HepG2 (cell line): Measurements from ENCODE around the gene NEURL3. TPM values are rescaled to one million over a fixed set of nuclear protein-coding genes. Genes with fewer than 3 reads are reported as not detected.

Experiments
- ATAC-seq: fragments of 200-7000 bp; cut with Tn5 transposase; 3 replicates; pipeline ENCODE4 v1.9.1; 2020; ENCODE audit warnings: mild to moderate bottlenecking, moderate library complexity
- BruUV-seq: library from RNA; stranded (reverse); fragments of 400-500 nt; replicated peaks from 2 replicates; lab custom pipeline; 2021; lab: Mats Ljungman, UMichigan
- CTCF ChIA-PET: fragments of 300-600 bp; formaldehyde crosslinking; extraction: SDS; loops from one replicate; lab custom pipeline; 2021; ENCODE audit warnings: low total read pairs, inconsistent platforms, low intra/inter-chr PET ratio; lab: Yijun Ruan, JAX
- POLR2A ChIA-PET: fragments of 350-600 bp; sonication (Branson Sonifier 250); formaldehyde crosslinking; loops from one replicate; lab custom pipeline; 2020; ENCODE audit warnings: antibody characterized with exemption, inconsistent platforms; lab: Yijun Ruan, JAX
- DNase-seq: peaks from one replicate; pipeline ENCODE4 v3.0.0-alpha.2; 2015; ENCODE audit warnings: low spot score
- FAIRE-seq: peaks from 3 replicates; lab custom pipeline; 2011; peaks lifted over from hg19 to GRCh38; lab: Jason Lieb, UNC
- H2AFZ ChIP-seq: one replicate; pipeline ENCODE4 v1.6.1; 2011; ENCODE audit warnings: low read length, inconsistent platforms
- H3K27ac ChIP-seq: fragments of 300-600 bp; 3 replicates; pipeline ENCODE4 v1.8.0; 2011; ENCODE audit warnings: mixed run types, mild to moderate bottlenecking, mixed read lengths, low read length, inconsistent platforms; ENCODE audit not compliant: insufficient read depth; ENCODE audit errors: extremely low read length
- H3K27me3 ChIP-seq, 2 experiments: fragments of 200-600 bp in 1 of 2; 2 replicates in 1 of 2; 3 replicates in 1 of 2; pipeline versions ENCODE4 v1.6.0 to v1.8.0; 2011; ENCODE audit warnings: low read length in 2 of 2, mild to moderate bottlenecking in 2 of 2, moderate library complexity in 2 of 2, inconsistent platforms in 1 of 2; ENCODE audit not compliant: insufficient read depth in 2 of 2, control insufficient read depth in 1 of 2
- H3K36me3 ChIP-seq, 2 experiments: fragments of 200-600 bp in 1 of 2; replicated peaks in 1 of 2; 2 replicates in 1 of 2; 3 replicates in 1 of 2; pipeline versions ENCODE4 v1.5.1 to v1.8.0; 2011; ENCODE audit warnings: low read length in 2 of 2, inconsistent platforms in 1 of 2; ENCODE audit not compliant: insufficient read depth in 2 of 2, control insufficient read depth in 1 of 2
- H3K4me1 ChIP-seq: 2 replicates; pipeline ENCODE4 v1.5.1; 2012; ENCODE audit warnings: low read length, inconsistent platforms; ENCODE audit not compliant: insufficient read depth
- H3K4me2 ChIP-seq: 2 replicates; pipeline ENCODE4 v1.6.0; 2011; ENCODE audit warnings: low read depth, low read length, inconsistent platforms
- H3K4me3 ChIP-seq, 3 experiments: fragments of 200-600 bp in 1 of 3; sonication (generic), shearing (Covaris generic) in 1 of 3; replicated peaks in 1 of 3; 2 replicates each; pipeline ENCODE4 v1.5.1; 2011 to 2016; ENCODE audit warnings: low read length in 3 of 3, inconsistent platforms in 2 of 3, low read depth in 2 of 3, mild to moderate bottlenecking in 2 of 3, control low read depth in 1 of 3, mixed read lengths in 1 of 3; ENCODE audit not compliant: insufficient read depth in 1 of 3
- H3K79me2 ChIP-seq: one replicate; pipeline ENCODE4 v1.6.1; 2011; ENCODE audit warnings: low read length, inconsistent platforms; ENCODE audit not compliant: insufficient read depth
- H3K9ac ChIP-seq: 2 replicates; pipeline ENCODE4 v1.6.0; 2011; ENCODE audit warnings: mild to moderate bottlenecking, low read depth, low read length, inconsistent platforms; ENCODE audit not compliant: insufficient read depth
- H3K9me3 ChIP-seq: 2 replicates; pipeline ENCODE4 v1.5.1; 2012; ENCODE audit warnings: mild to moderate bottlenecking, low read length
- H4K20me1 ChIP-seq: 2 replicates; pipeline ENCODE4 v1.6.0; 2011; ENCODE audit warnings: inconsistent platforms, mild to moderate bottlenecking, low read length, moderate library complexity; ENCODE audit not compliant: insufficient read depth
- EED ChIP-seq: sonication (generic); formaldehyde crosslinking; IDR thresholded peaks from 2 replicates; pipeline ENCODE4 v1.5.0; 2020; ENCODE audit warnings: mild to moderate bottlenecking, missing genetic modification reagents
- MTA3 ChIP-seq: sonication (generic); formaldehyde crosslinking; IDR thresholded peaks from 2 replicates; pipeline ENCODE4 v1.4.0; 2020; ENCODE audit warnings: missing genetic modification reagents
- ZBTB38 ChIP-seq: sonication (generic); formaldehyde crosslinking; IDR thresholded peaks from 2 replicates; pipeline ENCODE4 v1.5.1; 2020; ENCODE audit warnings: mild to moderate bottlenecking, missing genetic modification reagents
- ZHX1 ChIP-seq: sonication (generic); formaldehyde crosslinking; IDR thresholded peaks from 2 replicates; pipeline ENCODE4 v1.8.1; 2022; ENCODE audit warnings: low read depth, mild to moderate bottlenecking, missing genetic modification reagents
- ZNF605 ChIP-seq: sonication (generic); formaldehyde crosslinking; IDR thresholded peaks from 2 replicates; pipeline ENCODE4 v1.8.0; 2022; ENCODE audit warnings: mild to moderate bottlenecking, missing genetic modification reagents
- ZNF768 ChIP-seq: sonication (generic); formaldehyde crosslinking; IDR thresholded peaks from 2 replicates; pipeline ENCODE4 v1.4.0; 2020; ENCODE audit warnings: missing genetic modification reagents
- ZSCAN31 ChIP-seq: sonication (generic); formaldehyde crosslinking; IDR thresholded peaks from 2 replicates; pipeline ENCODE4 v1.5.0; 2020; ENCODE audit warnings: low read depth, mild to moderate bottlenecking, missing genetic modification reagents
- WGBS: methylation state at CpG from one replicate; pipeline ENCODE4 v1.1.6; 2017; ENCODE audit warnings: low lambda C conversion rate; 5-methylcytosine and 5-hydroxymethylcytosine counted together
- in situ Hi-C: cut with HindIII; loops from 2 replicates; pipeline ENCODE4 v1.10.0; 2017; ENCODE audit warnings: low pct_unique_long_range_greater_than_20kb; ENCODE audit not compliant: extremely low pct_ligation_motif_present
- intact Hi-C: fragments of 100-400 bp; cut with micrococcal nuclease; formaldehyde crosslinking; loops from one replicate; pipeline ENCODE4 v1.10.0; 2022; ENCODE audit not compliant: unreplicated experiment
- polyA plus RNA-seq, 8 experiments: library from polyadenylated mRNA; depleted of rRNA in 3 of 8; stranded (reverse) in 7 of 8; unstranded in 1 of 8; fragments of >200 nt; fragmentation: Illumina TruSeq in 4 of 8; extraction: Trizol in 4 of 8; gene quantifications; 2 replicates each; pipeline versions ENCODE4 v1.2.1 to v1.2.3, GENCODE V29; 2011 to 2016; ENCODE audit warnings: low read depth in 4 of 8, missing spikeins in 1 of 8, mixed read lengths in 1 of 8; ENCODE audit not compliant: insufficient read depth in 1 of 8
- total RNA-seq, 5 experiments: library from RNA; depleted of rRNA; stranded (reverse); fragments of >200 nt; fragmentation: Illumina TruSeq; extraction: Trizol; gene quantifications; 2 replicates each; pipeline ENCODE4 v1.2.3, GENCODE V29; 2016; ENCODE audit warnings: low read depth in 1 of 5

The NEURL3 gene
- total and polyA plus RNA-seq, 2 of the 13 experiments (the other 11 are each of a cell fraction or from before 2014, with no cell fraction given): 0.16 to 1.2 TPM

GRCh38 chr2:96485350-96485749 lies 19.8 kb downstream of the NEURL3 start:
- TF ChIP-seq ZSCAN31 (0 out of 2 replicates have a peak, but pooled peaks have one; percentile 49), MTA3 (CRISPR knock-in tag) (no peak), ZNF768 (CRISPR knock-in tag) (peak; percentile 61; the same call in 1 of the 2 replicates), ZBTB38 (CRISPR knock-in tag) (peak; percentile 17; the same call in 1 of the 2 replicates), ZNF605 (peak; percentile 30; the same call in 1 of the 2 replicates), EED (CRISPR knock-in tag) (0 out of 2 replicates have a peak, but pooled peaks have one; percentile 20), ZHX1 (no peak)
- CTCF ChIA-PET: no interaction called here
- intact Hi-C loops (no loop called here), in situ Hi-C loops (no loop called here)
- H3K27me3 ChIP-seq: peaks cover 0 to 13% of the 10 kb centered on the region in 2 experiments; a peak in 2 of 5 replicates
- H2AFZ ChIP-seq: no peak overlapping the region
- no peak for FAIRE-seq
- POLR2A ChIA-PET: no interaction called here
- peak overlapping the region in 2 of 3 experiments; percentile 61 to 65; a peak in 3 of 6 replicates for H3K4me3 ChIP-seq
- H3K9ac ChIP-seq: no peak overlapping the region
- H3K27ac ChIP-seq: no peak overlapping the region
- DNase-seq: no peak
- peak overlapping the region; percentile 93 for H3K4me2 ChIP-seq
- no peaks in the 10 kb centered on the region for H3K79me2 ChIP-seq
- ATAC-seq: peak; percentile 43
- BruUV-seq: no TSS peak
- no peaks in the 10 kb centered on the region for H3K36me3 ChIP-seq
- 75% methylated on average over 8 of the region's 9 CpGs for WGBS
- H3K9me3 ChIP-seq: no peaks in the 10 kb centered on the region
- peaks cover 17% of the 10 kb centered on the region for H3K4me1 ChIP-seq
- no peaks in the 10 kb centered on the region for H4K20me1 ChIP-seq
